Spinal cord (tissue), 10 donors: ENCODE measurements around the gene CBL. TPM values are rescaled to one million over a fixed set of nuclear protein-coding genes. Genes with fewer than 3 reads are reported as not detected.

ENCODE experiments used
- DNase-seq, 6 donors: peaks; one replicate each; pipeline versions ENCODE4 v3.0.0 to v3.0.0-alpha.2; 2013 to 2015; ENCODE audit warnings: low spot score in 6 of 6, low read depth in 4 of 6
- H3K27ac ChIP-seq: one replicate; pipeline ENCODE4 v1.5.1; 2013; ENCODE audit warnings: low read depth, low read length, control low read depth
- H3K27me3 ChIP-seq: one replicate; pipeline ENCODE4 v1.6.1; 2013; ENCODE audit warnings: low read length; ENCODE audit not compliant: control insufficient read depth, insufficient read depth
- H3K36me3 ChIP-seq: one replicate; pipeline ENCODE4 v1.6.1; 2013; ENCODE audit warnings: low read length; ENCODE audit not compliant: control insufficient read depth, insufficient read depth
- H3K4me1 ChIP-seq: one replicate; pipeline ENCODE4 v1.6.1; 2013; ENCODE audit warnings: low read length; ENCODE audit not compliant: control insufficient read depth, insufficient read depth
- H3K4me3 ChIP-seq: one replicate; pipeline ENCODE4 v1.5.1; 2013; ENCODE audit warnings: low read depth, low read length, control low read depth
- H3K9me3 ChIP-seq: one replicate; pipeline ENCODE4 v1.6.1; 2013; ENCODE audit warnings: low read length; ENCODE audit not compliant: control insufficient read depth, insufficient read depth
- WGBS: methylation state at CpG from one replicate; pipeline ENCODE4 v1.1.5; 2013; ENCODE audit warnings: missing lambda C conversion rate; ENCODE audit not compliant: insufficient coverage; 5-methylcytosine and 5-hydroxymethylcytosine counted together
- polyA plus RNA-seq, 2 donors: library from polyadenylated mRNA; unstranded; fragments of 120-200 nt; gene quantifications; one replicate each; pipeline ENCODE4 v1.2.1, GENCODE V29; 2013; ENCODE audit not compliant: insufficient read length in 2 of 2
- total RNA-seq, 2 donors: library from RNA; depleted of rRNA in 1 of 2; stranded (reverse); fragments of 120-200 nt in 1 of 2; fragments of >200 nt in 1 of 2; gene quantifications; one replicate each; pipeline versions ENCODE4 v1.2.3 to v1.2.4, GENCODE V29; 2013 to 2014
- donor health status: healthy.

CBL gene
- total and polyA plus RNA-seq, 4 donors = 13.4 to 37.4 (median 22.3) TPM

DNA sequence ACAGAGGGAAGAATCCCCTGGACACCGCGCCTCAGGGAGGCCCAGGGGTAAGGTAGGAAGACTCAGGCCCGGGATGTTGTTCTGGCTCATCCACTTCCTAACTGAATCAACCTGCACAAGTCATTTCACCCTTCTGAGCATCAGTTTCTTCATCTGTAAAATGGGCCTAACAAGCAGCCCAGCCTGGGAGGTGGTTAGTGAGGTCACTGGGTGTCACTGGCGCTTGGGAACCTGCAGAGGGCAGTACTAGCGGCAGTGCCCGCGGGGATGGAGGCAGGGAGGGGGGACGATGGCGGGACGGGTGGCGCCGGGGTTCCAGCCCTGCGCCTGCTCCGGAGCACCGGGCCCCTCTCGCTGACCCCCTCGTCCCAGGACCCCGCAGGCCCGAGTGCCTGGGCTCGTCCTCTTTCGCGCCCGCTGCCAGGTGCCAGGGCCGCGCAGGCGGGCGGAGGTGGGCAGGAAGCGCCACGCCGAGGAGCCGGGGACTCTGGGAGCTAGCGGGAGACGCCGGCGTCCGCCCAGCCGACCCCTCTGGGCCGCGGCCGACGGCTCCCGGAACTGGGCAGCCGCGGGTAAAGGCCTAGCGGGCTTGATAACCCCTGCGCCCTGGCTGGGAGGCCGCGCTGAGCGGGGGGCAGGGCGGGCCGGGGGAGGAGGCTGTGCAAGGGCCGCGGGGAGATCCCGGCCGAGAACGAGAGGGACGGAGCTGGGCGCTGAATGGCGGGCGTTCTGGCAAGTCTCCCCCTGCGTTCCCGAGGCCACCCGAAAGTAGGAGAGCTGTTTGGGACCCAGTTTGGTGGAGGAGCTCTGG lies 37.5 kb upstream of the CBL start, which contains the start of gene NLRX1:
TSS of gene NLRX1 (plus strand) at position 255 of the 811 bp plus-strand sequence. CDS start 2,679 bp downstream, outside the sequence.
- under 1% methylated on average over 60 of the region's 63 CpGs for WGBS
- Histone ChIP-seq H3K27ac (no peak within 1 kb of the TSS), H3K27me3 (no peaks in the 10 kb centered on the region), H3K4me3 (peak within 1 kb of the TSS; percentile 44), H3K9me3 (no peaks in the 10 kb centered on the region), H3K4me1 (peaks cover 8% of the 10 kb centered on the region), H3K36me3 (peaks cover 8% of the 10 kb centered on the region)
- DNase-seq = peak in 3 of 6 donors; percentile 51 to 90 (median 86)

DNA sequence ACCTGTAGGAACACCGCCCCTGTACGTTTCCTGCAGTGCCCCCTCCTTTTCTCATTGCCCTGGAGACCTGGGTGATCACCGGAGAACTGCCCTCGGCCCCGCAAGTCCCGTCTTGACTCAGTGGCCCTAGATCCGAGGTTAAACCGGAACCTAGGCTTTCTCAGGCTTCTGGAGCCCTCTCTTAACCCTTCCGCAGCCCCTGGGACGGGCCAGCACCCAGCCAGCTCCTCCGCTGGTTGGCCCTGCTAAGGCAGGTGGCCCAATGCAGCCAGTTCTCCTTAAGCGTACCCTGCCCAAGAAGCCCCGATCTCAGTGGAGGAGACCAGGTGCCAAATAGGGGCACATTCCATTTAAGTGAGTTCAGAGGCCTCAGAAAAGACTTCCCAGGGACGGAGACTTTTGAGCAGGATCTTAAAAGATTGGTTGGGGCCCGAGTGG lies 36.8 kb upstream of the CBL start:
- 35% methylated on average over 14 of the region's 15 CpGs for WGBS
- H3K27ac ChIP-seq = no peak overlapping the region
- DNase-seq = no peak

DNA sequence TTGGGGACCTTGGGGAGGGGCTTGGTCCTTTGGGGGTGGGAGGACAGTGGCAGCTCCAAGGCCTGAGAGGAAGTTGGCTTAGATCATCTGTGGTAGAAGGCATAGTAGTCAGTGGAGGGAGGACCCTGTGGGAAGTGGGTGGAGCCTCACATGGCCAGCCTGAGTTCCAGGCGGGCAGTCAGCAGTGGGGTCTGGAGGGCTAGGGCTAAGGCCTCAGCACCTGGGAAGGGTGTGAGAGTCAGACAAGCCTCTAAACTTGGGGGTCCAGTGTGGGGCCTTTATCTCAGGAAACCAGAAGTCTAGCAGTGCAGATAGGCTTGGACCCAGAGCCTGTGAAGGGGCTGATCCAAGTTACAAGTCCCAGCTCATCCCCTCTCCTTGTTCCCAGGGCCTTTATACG lies 33.6 kb upstream of the CBL start:
- WGBS = 83% methylated on average over 1 of the region's 2 CpGs
- no peaks in the 10 kb centered on the region for H3K9me3 ChIP-seq
- H3K4me1 ChIP-seq = peaks cover 11% of the 10 kb centered on the region
- H3K27ac ChIP-seq = no peak overlapping the region
- peaks cover 22% of the 10 kb centered on the region for H3K36me3 ChIP-seq
- no peak for DNase-seq
- no peak overlapping the region for H3K4me3 ChIP-seq
- H3K27me3 ChIP-seq = no peaks in the 10 kb centered on the region

More for the DNA sequence above, 36.8 kb upstream of the CBL start:
- Histone ChIP-seq H3K27me3 (no peaks in the 10 kb centered on the region), H3K9me3 (no peaks in the 10 kb centered on the region), H3K36me3 (peaks cover 13% of the 10 kb centered on the region), H3K4me3 (peak overlapping the region; percentile 44), H3K4me1 (peaks cover 9% of the 10 kb centered on the region)

DNA sequence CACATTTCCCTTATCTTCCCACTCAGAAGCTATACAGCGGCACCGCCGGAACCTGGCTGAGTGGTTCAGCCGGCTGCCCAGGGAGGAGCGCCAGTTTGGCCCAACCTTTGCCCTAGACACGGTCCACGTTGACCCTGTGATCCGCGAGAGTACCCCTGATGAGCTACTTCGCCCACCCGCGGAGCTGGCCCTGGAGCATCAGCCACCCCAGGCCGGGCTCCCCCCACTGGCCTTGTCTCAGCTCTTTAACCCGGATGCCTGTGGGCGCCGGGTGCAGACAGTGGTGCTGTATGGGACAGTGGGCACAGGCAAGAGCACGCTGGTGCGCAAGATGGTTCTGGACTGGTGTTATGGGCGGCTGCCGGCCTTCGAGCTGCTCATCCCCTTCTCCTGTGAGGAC lies 32.7 kb upstream of the CBL start:
- Histone ChIP-seq H3K9me3 (no peaks in the 10 kb centered on the region), H3K27ac (no peak overlapping the region), H3K4me3 (no peak overlapping the region), H3K27me3 (no peaks in the 10 kb centered on the region), H3K36me3 (peaks cover 25% of the 10 kb centered on the region), H3K4me1 (peaks cover 11% of the 10 kb centered on the region)
- no peak for DNase-seq
- 89% methylated on average over 21 of the region's 21 CpGs for WGBS

DNA sequence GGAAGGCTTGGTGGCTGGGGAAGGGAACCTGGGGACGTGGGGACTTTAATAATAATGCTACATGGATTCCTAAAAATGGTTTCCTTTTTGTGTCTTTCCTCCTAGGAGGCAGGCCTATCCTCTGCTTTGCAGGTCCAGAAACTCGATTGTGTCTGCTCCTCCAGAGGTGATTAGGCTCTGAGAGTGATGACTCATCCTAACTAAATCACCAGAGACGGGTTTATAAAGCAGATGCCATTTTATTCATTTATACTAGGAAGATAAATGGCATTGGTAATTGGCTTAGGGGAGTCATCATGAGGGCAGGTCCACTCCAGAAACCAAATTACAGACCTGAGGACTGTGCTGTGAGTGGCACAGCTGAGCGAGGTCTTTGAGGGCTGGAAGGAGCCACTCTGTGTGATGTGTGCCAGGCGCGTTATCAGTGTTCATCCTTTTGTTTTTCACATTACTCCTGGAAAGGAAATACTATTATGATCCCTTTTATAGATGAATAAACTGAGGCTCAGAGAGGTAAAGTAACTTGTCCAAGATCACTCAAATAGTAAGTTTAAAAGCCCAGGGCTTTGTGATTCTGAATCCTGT lies 30.6 kb upstream of the CBL start:
- no peaks in the 10 kb centered on the region for H3K9me3 ChIP-seq
- H3K27me3 ChIP-seq = no peaks in the 10 kb centered on the region
- no peak overlapping the region for H3K4me3 ChIP-seq
- no peak for DNase-seq
- peaks cover 36% of the 10 kb centered on the region for H3K36me3 ChIP-seq
- no peak overlapping the region for H3K27ac ChIP-seq
- whole genome bisulfite sequencing = no CpG with 5 or more reads among the region's 6 CpGs
- H3K4me1 ChIP-seq = peaks cover 3% of the 10 kb centered on the region

DNA sequence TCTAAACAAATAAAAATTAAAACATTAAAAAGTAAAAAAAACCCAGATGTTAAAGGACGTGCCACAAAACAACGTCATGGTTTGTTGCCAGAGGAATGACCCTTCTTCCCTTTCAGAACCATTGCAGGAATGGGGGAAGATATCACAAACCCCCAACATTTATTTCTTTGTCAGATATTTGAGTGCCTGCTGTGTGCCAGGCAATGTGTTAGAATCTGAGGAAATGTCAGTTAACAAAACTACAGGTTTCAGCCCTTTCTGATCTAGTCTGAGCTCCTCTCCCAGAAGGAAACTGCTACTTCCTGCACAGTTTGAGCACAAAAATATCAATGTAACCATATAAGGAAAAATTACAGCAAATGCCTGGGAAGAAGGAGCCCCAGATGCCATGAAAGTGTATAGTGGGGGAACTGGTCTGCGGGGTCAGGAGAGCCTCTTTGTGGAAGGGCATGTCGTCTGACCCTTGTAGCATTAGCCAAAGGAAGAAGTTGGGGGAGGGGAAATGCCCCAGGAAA lies 27.9 kb upstream of the CBL start:
- H3K27me3 ChIP-seq = no peaks in the 10 kb centered on the region
- H3K27ac ChIP-seq = peak overlapping the region; percentile 48
- no peak overlapping the region for H3K4me3 ChIP-seq
- H3K9me3 ChIP-seq = no peaks in the 10 kb centered on the region
- H3K36me3 ChIP-seq = peaks cover 55% of the 10 kb centered on the region
- H3K4me1 ChIP-seq = peaks cover 3% of the 10 kb centered on the region
- WGBS = 53% methylated on average over 2 of the region's 4 CpGs
- no peak for DNase-seq

DNA sequence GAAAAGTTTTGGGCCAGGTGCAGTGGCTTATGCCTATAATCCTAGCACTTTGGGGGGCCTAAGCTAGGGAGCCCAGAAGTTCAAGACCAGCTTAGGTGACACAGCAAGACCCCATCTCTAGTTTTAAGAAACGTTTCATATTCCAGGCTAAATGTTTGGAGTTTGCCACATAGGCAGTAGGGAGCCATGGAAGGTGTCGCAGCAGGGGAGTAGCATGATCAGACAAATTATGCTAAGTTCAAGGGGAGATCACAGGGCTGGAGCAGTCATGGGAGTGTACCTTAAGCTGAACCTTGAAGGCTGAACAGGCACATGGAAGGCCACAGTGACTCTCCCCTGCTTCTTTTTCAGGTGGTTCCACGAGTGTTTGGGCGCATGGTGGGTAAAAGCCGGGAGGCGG lies 26.8 kb upstream of the CBL start:
- Histone ChIP-seq H3K4me1 (peaks cover 2% of the 10 kb centered on the region), H3K9me3 (no peaks in the 10 kb centered on the region), H3K36me3 (peaks cover 50% of the 10 kb centered on the region), H3K4me3 (no peak overlapping the region), H3K27me3 (no peaks in the 10 kb centered on the region), H3K27ac (no peak overlapping the region)
- 96% methylated on average over 6 of the region's 6 CpGs for WGBS
- DNase-seq = no peak

DNA sequence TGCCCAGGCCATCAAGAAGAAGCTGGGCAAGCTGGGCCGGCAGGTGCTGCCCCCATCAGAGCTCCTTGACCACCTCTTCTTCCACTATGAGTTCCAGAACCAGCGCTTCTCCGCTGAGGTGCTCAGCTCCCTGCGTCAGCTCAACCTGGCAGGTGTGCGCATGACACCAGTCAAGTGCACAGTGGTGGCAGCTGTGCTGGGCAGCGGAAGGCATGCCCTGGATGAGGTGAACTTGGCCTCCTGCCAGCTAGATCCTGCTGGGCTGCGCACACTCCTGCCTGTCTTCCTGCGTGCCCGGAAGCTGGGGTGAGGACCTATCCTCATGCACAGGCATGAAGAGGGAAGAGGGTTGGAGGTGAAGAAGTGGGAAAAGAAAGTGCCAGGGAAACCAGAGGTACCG lies 26.2 kb upstream of the CBL start:
- H3K27ac ChIP-seq = no peak overlapping the region
- no peak for DNase-seq
- H3K9me3 ChIP-seq = no peaks in the 10 kb centered on the region
- H3K4me3 ChIP-seq = no peak overlapping the region
- 93% methylated on average over 10 of the region's 10 CpGs for WGBS
- peaks cover 44% of the 10 kb centered on the region for H3K36me3 ChIP-seq
- no peaks in the 10 kb centered on the region for H3K27me3 ChIP-seq
- no peaks in the 10 kb centered on the region for H3K4me1 ChIP-seq

DNA sequence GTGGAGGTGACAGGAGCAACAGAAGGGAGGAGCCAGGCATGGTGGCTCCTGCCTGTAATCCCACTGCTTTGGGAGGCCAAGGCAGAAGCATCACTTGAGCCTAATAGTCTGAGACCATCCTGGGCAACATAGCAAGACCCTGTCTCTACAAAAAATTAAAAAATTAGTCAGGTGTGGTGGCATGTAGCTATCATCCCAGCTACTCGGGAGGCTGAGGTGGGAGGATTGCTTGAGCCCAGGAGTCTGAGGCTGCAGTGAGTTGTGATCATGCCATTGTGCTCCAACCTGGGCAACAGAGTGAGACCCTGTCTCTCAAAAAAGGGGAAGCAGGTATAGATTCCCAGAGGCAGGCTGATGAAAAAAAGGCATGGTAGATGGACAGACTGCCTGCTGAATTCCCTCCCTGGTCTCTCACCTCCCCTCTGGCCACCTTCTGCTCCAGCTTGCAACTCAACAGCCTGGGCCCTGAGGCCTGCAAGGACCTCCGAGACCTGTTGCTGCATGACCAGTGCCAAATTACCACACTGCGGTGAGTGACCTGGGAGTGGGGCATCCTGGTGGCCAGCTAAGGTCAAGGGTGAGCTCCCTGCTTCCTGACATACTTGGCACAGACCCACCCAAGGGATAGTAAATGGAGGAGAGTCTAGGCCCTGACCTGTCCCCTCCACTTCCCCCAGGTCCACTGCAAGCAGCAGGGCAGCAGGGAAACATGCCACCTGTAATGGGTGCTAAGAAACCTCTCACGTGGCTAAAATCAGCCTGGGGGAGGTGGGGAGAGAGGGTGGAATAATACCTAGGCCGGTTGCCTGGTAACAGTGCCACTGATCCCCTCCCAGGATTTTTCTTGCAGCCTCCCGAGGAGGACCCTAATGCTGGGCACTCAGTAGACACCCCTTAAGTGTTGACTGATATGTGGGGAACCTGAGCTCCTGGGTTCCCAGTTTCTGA lies 25.1 kb upstream of the CBL start:
- H3K36me3 ChIP-seq = peaks cover 41% of the 10 kb centered on the region
- 76% methylated on average over 4 of the region's 6 CpGs for WGBS

More for the DNA sequence above, 25.1 kb upstream of the CBL start:
- no peaks in the 10 kb centered on the region for H3K27me3 ChIP-seq
- H3K4me1 ChIP-seq = peaks cover 5% of the 10 kb centered on the region
- H3K4me3 ChIP-seq = no peak overlapping the region
- H3K9me3 ChIP-seq = no peaks in the 10 kb centered on the region
- no peak overlapping the region for H3K27ac ChIP-seq
- no peak for DNase-seq
